Mesenchymal stem cell (in vitro differentiated cells and primary cell): Measurements from ENCODE around the gene GULP1.

ENCODE experiments used
- DNase-seq: peaks from one replicate; pipeline ENCODE4 v3.0.0-alpha.2; 2013
- H2AFZ ChIP-seq: one replicate; pipeline ENCODE4 v1.6.1; 2013; ENCODE audit warnings: low read depth, mild to moderate bottlenecking, control low read depth, inconsistent platforms, low read length, moderate library complexity
- H2AK5ac ChIP-seq: 2 replicates; pipeline ENCODE4 v1.6.1; 2013; ENCODE audit warnings: low read length, moderate library complexity, mild to moderate bottlenecking, inconsistent platforms; ENCODE audit not compliant: severe bottlenecking
- H2BK120ac ChIP-seq: one replicate; pipeline ENCODE4 v1.6.1; 2013; ENCODE audit warnings: low read depth, mild to moderate bottlenecking, inconsistent platforms, low read length, moderate library complexity
- H2BK12ac ChIP-seq, 2 experiments: one replicate each; pipeline ENCODE4 v1.6.1; 2013; ENCODE audit warnings: inconsistent platforms in 2 of 2, low read length in 2 of 2, mild to moderate bottlenecking in 2 of 2, moderate library complexity in 2 of 2, control low read depth in 1 of 2
- H2BK15ac ChIP-seq: one replicate; pipeline ENCODE4 v1.6.1; 2013; ENCODE audit warnings: mild to moderate bottlenecking, low read depth, inconsistent platforms; ENCODE audit not compliant: poor library complexity, severe bottlenecking
- H2BK5ac ChIP-seq: 2 replicates; pipeline ENCODE4 v1.6.1; 2013; ENCODE audit warnings: low read depth, mild to moderate bottlenecking, low read length, control low read depth, inconsistent platforms; ENCODE audit not compliant: poor library complexity, severe bottlenecking
- H3K14ac ChIP-seq, 2 experiments: one replicate each; pipeline ENCODE4 v1.6.1; 2013; ENCODE audit warnings: inconsistent platforms in 2 of 2, low read length in 2 of 2, control low read depth in 1 of 2, mild to moderate bottlenecking in 1 of 2, moderate library complexity in 1 of 2
- H3K18ac ChIP-seq, 2 experiments: one replicate each; pipeline ENCODE4 v1.6.1; 2013; ENCODE audit warnings: inconsistent platforms in 2 of 2, low read length in 2 of 2, control low read depth in 1 of 2, low read depth in 1 of 2, mild to moderate bottlenecking in 1 of 2
- H3K23ac ChIP-seq, 2 experiments: one replicate each; pipeline ENCODE4 v1.6.1; 2013; ENCODE audit warnings: inconsistent platforms in 2 of 2, low read length in 2 of 2, mild to moderate bottlenecking in 2 of 2, moderate library complexity in 2 of 2, control low read depth in 1 of 2
- H3K27ac ChIP-seq: 2 replicates; pipeline ENCODE4 v1.5.1; 2013; ENCODE audit warnings: mild to moderate bottlenecking, moderate library complexity, low read length, control low read depth, inconsistent platforms; ENCODE audit not compliant: poor library complexity, severe bottlenecking
- H3K27me3 ChIP-seq, 2 experiments: 2 replicates each; pipeline versions ENCODE4 v1.6.1 to v1.7.0; 2013; ENCODE audit warnings: low read length in 2 of 2, mild to moderate bottlenecking in 2 of 2, moderate library complexity in 2 of 2, control low read depth in 1 of 2, inconsistent platforms in 1 of 2; ENCODE audit not compliant: control insufficient read depth in 1 of 2, insufficient read depth in 1 of 2
- H3K36me3 ChIP-seq, 2 experiments: 2 replicates each; pipeline versions ENCODE4 v1.6.1 to v1.7.0; 2013; ENCODE audit warnings: low read length in 2 of 2, control low read depth in 1 of 2, inconsistent platforms in 1 of 2, low read depth in 1 of 2, mild to moderate bottlenecking in 1 of 2; ENCODE audit not compliant: insufficient read depth in 2 of 2, control insufficient read depth in 1 of 2
- H3K4ac ChIP-seq, 2 experiments: one replicate each; pipeline ENCODE4 v1.6.1; 2013; ENCODE audit warnings: inconsistent platforms in 2 of 2, low read length in 2 of 2, mild to moderate bottlenecking in 2 of 2, moderate library complexity in 2 of 2, control low read depth in 1 of 2, low read depth in 1 of 2
- H3K4me1 ChIP-seq: 2 replicates; pipeline ENCODE4 v1.6.1; 2013; ENCODE audit warnings: low read depth, low read length, control low read depth; ENCODE audit not compliant: control insufficient read depth, insufficient read depth
- H3K4me2 ChIP-seq: 2 replicates; pipeline ENCODE4 v1.6.1; 2013; ENCODE audit warnings: low read length, mild to moderate bottlenecking, inconsistent platforms; ENCODE audit not compliant: poor library complexity, severe bottlenecking
- H3K4me3 ChIP-seq, 2 experiments: 2 replicates each; pipeline versions ENCODE4 v1.5.1 to v1.7.0; 2013; ENCODE audit warnings: low read length in 2 of 2, mild to moderate bottlenecking in 2 of 2, control low read depth in 1 of 2, low read depth in 1 of 2; ENCODE audit not compliant: insufficient read depth in 1 of 2
- H3K79me1 ChIP-seq: replicated peaks from 2 replicates; pipeline ENCODE4 v1.6.1; 2013; ENCODE audit warnings: mild to moderate bottlenecking, control low read depth, low read length, inconsistent platforms; ENCODE audit not compliant: poor library complexity, severe bottlenecking
- H3K9ac ChIP-seq: 2 replicates; pipeline ENCODE4 v1.7.0; 2013; ENCODE audit warnings: mild to moderate bottlenecking, low read length, moderate library complexity
- H3K9me3 ChIP-seq: 2 replicates; pipeline ENCODE4 v1.7.0; 2013; ENCODE audit warnings: mild to moderate bottlenecking, low read length; ENCODE audit not compliant: control insufficient read depth
- H4K8ac ChIP-seq: one replicate; pipeline ENCODE4 v1.6.1; 2013; ENCODE audit warnings: inconsistent platforms, mild to moderate bottlenecking, low read length, moderate library complexity
- H4K91ac ChIP-seq: one replicate; pipeline ENCODE4 v1.6.1; 2013; ENCODE audit warnings: mild to moderate bottlenecking, low read length, inconsistent platforms
- WGBS: methylation state at CpG from one replicate; pipeline ENCODE4 v1.1.7; 2013; ENCODE audit warnings: mixed read lengths; 5-methylcytosine and 5-hydroxymethylcytosine counted together

The GULP1 gene

DNA sequence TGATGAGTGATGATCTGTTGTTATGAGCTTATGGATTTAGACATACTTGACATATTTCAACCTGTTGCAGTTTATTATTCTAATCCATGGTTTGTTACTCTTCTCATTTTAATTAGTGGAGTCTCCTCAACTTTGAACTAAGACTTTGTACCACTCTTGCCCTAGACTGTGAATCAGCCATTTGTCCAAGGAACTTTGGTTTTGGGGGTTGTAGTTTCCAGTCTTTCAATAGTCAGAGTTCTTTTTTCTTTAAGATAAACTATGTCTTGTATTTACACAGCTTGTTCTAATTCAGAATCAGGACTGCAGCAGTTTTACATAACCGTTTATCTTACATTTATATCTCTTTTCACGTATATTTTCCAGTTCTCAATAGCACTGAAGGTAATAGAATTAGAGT is 133.6 kb downstream of the GULP1 start:
- Histone ChIP-seq H3K79me1 (peaks cover 20% of the 10 kb centered on the region), H3K36me3 (no peaks in the 10 kb centered on the region), H3K4me3 (no peak overlapping the region), H4K8ac (no peak overlapping the region), H3K14ac (no peak overlapping the region), H3K4me2 (no peak overlapping the region), H2BK120ac (no peak overlapping the region), H3K18ac (no peak overlapping the region), H3K27ac (no peak overlapping the region), H3K9me3 (peaks cover 5% of the 10 kb centered on the region), H3K9ac (no peak overlapping the region), H4K91ac (no peak overlapping the region), H2BK5ac (no peak overlapping the region), H3K27me3 (no peaks in the 10 kb centered on the region), H2AK5ac (no peak overlapping the region), H3K4ac (no peak overlapping the region), H2BK15ac (no peak overlapping the region), H3K4me1 (no peaks in the 10 kb centered on the region), H2AFZ (no peak overlapping the region), H2BK12ac (no peak overlapping the region), H3K23ac (no peak overlapping the region)
- WGBS: 100% methylated on average over 2 of the region's 2 CpGs
- no peak for DNase-seq

DNA sequence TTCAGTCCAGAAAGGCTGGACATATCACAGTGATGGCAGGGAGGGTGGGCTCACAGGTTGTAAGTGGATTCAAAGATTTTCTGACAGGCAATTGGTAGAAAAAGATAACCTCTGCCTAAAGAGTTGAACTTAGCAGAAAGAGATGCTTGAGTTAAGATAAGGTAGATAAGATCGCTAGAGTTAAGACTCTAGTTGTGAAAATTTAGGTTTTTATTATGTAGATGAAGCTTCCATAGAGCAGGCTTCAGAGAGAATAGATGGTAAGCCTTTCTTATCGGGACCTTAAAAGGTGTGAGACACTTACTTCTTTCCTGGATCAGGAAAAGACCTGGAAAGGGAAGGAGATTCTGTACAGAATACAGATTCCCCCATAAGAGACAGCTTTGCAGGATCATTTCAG is 134.4 kb downstream of the GULP1 start:
- H2BK15ac ChIP-seq: no peak overlapping the region

DNA sequence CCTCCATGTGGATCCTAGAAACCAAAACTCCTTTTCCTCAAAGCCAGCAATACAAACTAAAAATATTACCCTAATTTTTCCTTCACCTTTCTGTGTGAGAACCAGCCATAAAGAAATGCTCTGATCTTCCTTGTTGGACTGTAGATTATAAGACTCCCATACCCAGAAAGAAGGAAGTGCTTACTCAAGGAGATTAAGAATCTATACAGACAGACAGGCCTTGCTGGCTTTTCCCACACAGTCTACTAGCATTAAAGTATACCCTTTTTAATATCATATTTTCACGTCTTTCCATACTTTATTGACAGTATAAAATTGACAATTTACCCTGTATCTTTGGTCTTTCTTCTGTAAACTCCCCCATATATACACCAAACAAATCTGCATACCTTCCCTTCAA is 139.0 kb downstream of the GULP1 start:
- no peak overlapping the region for H3K4me2 ChIP-seq
- no peak overlapping the region for H3K14ac ChIP-seq
- H3K4me3 ChIP-seq: no peak overlapping the region
- no peaks in the 10 kb centered on the region for H3K36me3 ChIP-seq
- no peak overlapping the region for H2BK5ac ChIP-seq
- H2AFZ ChIP-seq: no peak overlapping the region
- H3K27ac ChIP-seq: no peak overlapping the region
- H4K8ac ChIP-seq: no peak overlapping the region
- H2BK15ac ChIP-seq: no peak overlapping the region
- DNase-seq: no peak
- H3K9ac ChIP-seq: no peak overlapping the region
- H3K27me3 ChIP-seq: no peaks in the 10 kb centered on the region
- no peak overlapping the region for H4K91ac ChIP-seq
- H3K79me1 ChIP-seq: peaks cover 21% of the 10 kb centered on the region
- no peak overlapping the region for H2BK12ac ChIP-seq
- WGBS: 100% methylated on average over 1 of the region's 1 CpG
- H2BK120ac ChIP-seq: no peak overlapping the region
- no peaks in the 10 kb centered on the region for H3K9me3 ChIP-seq
- no peak overlapping the region for H2AK5ac ChIP-seq
- H3K4me1 ChIP-seq: no peaks in the 10 kb centered on the region
- no peak overlapping the region for H3K23ac ChIP-seq
- no peak overlapping the region for H3K18ac ChIP-seq
- no peak overlapping the region for H3K4ac ChIP-seq

More for the DNA sequence above, 134.4 kb downstream of the GULP1 start:
- H3K27ac ChIP-seq: no peak overlapping the region
- H3K4ac ChIP-seq: no peak overlapping the region
- no peak for DNase-seq
- no peak overlapping the region for H3K18ac ChIP-seq
- no peaks in the 10 kb centered on the region for H3K27me3 ChIP-seq
- H3K4me3 ChIP-seq: no peak overlapping the region
- H3K4me2 ChIP-seq: no peak overlapping the region
- no peak overlapping the region for H2BK120ac ChIP-seq
- no peaks in the 10 kb centered on the region for H3K4me1 ChIP-seq
- no peak overlapping the region for H2AFZ ChIP-seq
- no peaks in the 10 kb centered on the region for H3K36me3 ChIP-seq
- H4K8ac ChIP-seq: no peak overlapping the region
- H3K23ac ChIP-seq: no peak overlapping the region
- H4K91ac ChIP-seq: no peak overlapping the region
- H3K9ac ChIP-seq: no peak overlapping the region
- no peaks in the 10 kb centered on the region for H3K9me3 ChIP-seq
- no peak overlapping the region for H2BK5ac ChIP-seq
- no peak overlapping the region for H3K14ac ChIP-seq
- H3K79me1 ChIP-seq: peaks cover 20% of the 10 kb centered on the region
- WGBS: 17% methylated on average over 2 of the region's 2 CpGs
- H2AK5ac ChIP-seq: no peak overlapping the region
- no peak overlapping the region for H2BK12ac ChIP-seq

DNA sequence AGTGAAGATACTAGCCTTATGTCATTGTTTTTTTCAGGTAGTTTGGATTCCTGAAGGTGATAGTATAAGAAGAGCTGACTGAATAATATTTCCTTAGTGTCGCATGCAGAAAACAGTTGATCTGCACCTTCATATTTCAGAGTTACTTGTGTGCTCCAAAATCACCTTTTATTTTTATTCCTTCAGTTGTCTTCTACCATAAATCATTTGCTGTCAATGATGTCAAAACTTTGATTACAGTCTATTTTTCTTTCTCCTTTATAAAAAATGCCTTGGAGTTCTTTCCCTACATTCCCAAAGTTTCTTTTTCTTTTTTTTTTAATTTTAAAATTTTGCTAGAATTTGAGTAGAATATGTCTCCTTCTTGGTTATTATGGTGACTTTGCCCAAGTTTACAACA is 142.3 kb downstream of the GULP1 start:
- no peak overlapping the region for H4K8ac ChIP-seq
- no peak overlapping the region for H2BK15ac ChIP-seq
- H3K9me3 ChIP-seq: peaks cover 3% of the 10 kb centered on the region
- no peak overlapping the region for H3K4me2 ChIP-seq
- peaks cover 14% of the 10 kb centered on the region for H3K79me1 ChIP-seq
- H2BK12ac ChIP-seq: no peak overlapping the region
- WGBS: 100% methylated on average over 1 of the region's 1 CpG
- H3K4me1 ChIP-seq: no peaks in the 10 kb centered on the region
- no peak overlapping the region for H2BK5ac ChIP-seq
- no peak overlapping the region for H2BK120ac ChIP-seq
- H3K27me3 ChIP-seq: no peaks in the 10 kb centered on the region
- no peak overlapping the region for H4K91ac ChIP-seq
- H3K18ac ChIP-seq: no peak overlapping the region
- no peak overlapping the region for H3K23ac ChIP-seq
- H2AK5ac ChIP-seq: no peak overlapping the region
- H3K36me3 ChIP-seq: no peaks in the 10 kb centered on the region
- H2AFZ ChIP-seq: no peak overlapping the region
- H3K27ac ChIP-seq: no peak overlapping the region
- H3K4me3 ChIP-seq: no peak overlapping the region
- no peak overlapping the region for H3K9ac ChIP-seq
- H3K14ac ChIP-seq: no peak overlapping the region
- no peak for DNase-seq
- no peak overlapping the region for H3K4ac ChIP-seq
